IMR-90 (cell line): Measurements from ENCODE around the gene EXOC1L. TPM values are rescaled to one million over a fixed set of nuclear protein-coding genes. Genes with fewer than 3 reads are reported as not detected.

Experiments used
- ATAC-seq: fragments of 200-7000 bp; cut with Tn5 transposase; 2 replicates; pipeline ENCODE4 v1.9.1; 2020; ENCODE audit warnings: low read depth, mild to moderate bottlenecking, moderate library complexity
- BruUV-seq: library from RNA; stranded (reverse); fragments of 400-500 nt; replicated peaks from 2 replicates; lab custom pipeline; 2021; lab: Mats Ljungman, UMichigan
- CTCF ChIA-PET: fragments of 300-600 bp; formaldehyde crosslinking; extraction: SDS; loops from one replicate; lab custom pipeline; 2021; ENCODE audit warnings: antibody characterized with exemption; lab: Yijun Ruan, JAX
- POLR2A ChIA-PET: fragments of 300-600 bp; sonication (Branson Sonifier 250); formaldehyde crosslinking; loops from one replicate; lab custom pipeline; 2022; ENCODE audit warnings: antibody characterized with exemption; ENCODE audit not compliant: unreplicated experiment; lab: Charles Lee
- DNase-seq: peaks from one replicate; pipeline ENCODE4 v3.0.0; 2013
- H2AFZ ChIP-seq: replicated peaks from 2 replicates; pipeline ENCODE3; 2013; ENCODE audit warnings: low read length, mild to moderate bottlenecking; ENCODE audit not compliant: poor library complexity
- H2AK5ac ChIP-seq: 2 replicates; pipeline ENCODE4 v1.6.1; 2013; ENCODE audit warnings: low read depth, low read length, inconsistent platforms
- H2AK9ac ChIP-seq: replicated peaks from 2 replicates; pipeline ENCODE3; 2013; ENCODE audit warnings: mild to moderate bottlenecking, low read depth, low read length, moderate library complexity; ENCODE audit not compliant: poor library complexity
- H2BK120ac ChIP-seq: 2 replicates; pipeline ENCODE4 v1.6.1; 2013; ENCODE audit warnings: low read depth, low read length, inconsistent platforms
- H2BK15ac ChIP-seq: 3 replicates; pipeline ENCODE4 v1.6.1; 2013; ENCODE audit warnings: low read depth, low read length, inconsistent platforms
- H2BK20ac ChIP-seq: 2 replicates; pipeline ENCODE4 v1.6.1; 2013; ENCODE audit warnings: low read depth, mild to moderate bottlenecking, inconsistent platforms, low read length, moderate library complexity
- H2BK5ac ChIP-seq: 2 replicates; pipeline ENCODE4 v1.6.1; 2013; ENCODE audit warnings: mild to moderate bottlenecking, low read depth, low read length, inconsistent platforms; ENCODE audit not compliant: poor library complexity, severe bottlenecking
- H3K14ac ChIP-seq: replicated peaks from 2 replicates; pipeline ENCODE4 v1.6.1; 2013; ENCODE audit warnings: low read depth, low read length, inconsistent platforms
- H3K18ac ChIP-seq: 2 replicates; pipeline ENCODE4 v1.6.1; 2013; ENCODE audit warnings: low read depth, low read length, control low read depth
- H3K23ac ChIP-seq: 2 replicates; pipeline ENCODE4 v1.6.1; 2013; ENCODE audit warnings: low read depth, low read length, inconsistent platforms
- H3K27ac ChIP-seq: 2 replicates; pipeline ENCODE4 v1.5.1; 2013; ENCODE audit warnings: mild to moderate bottlenecking, control low read depth, low read length; ENCODE audit not compliant: insufficient read depth
- H3K27me3 ChIP-seq: 2 replicates; pipeline ENCODE4 v1.6.1; 2013; ENCODE audit warnings: low read length; ENCODE audit not compliant: control insufficient read depth, insufficient read depth
- H3K36me3 ChIP-seq: 2 replicates; pipeline ENCODE4 v1.6.1; 2013; ENCODE audit warnings: low read length, mixed read lengths; ENCODE audit not compliant: control insufficient read depth, insufficient read depth
- H3K4ac ChIP-seq: 2 replicates; pipeline ENCODE4 v1.6.1; 2013; ENCODE audit warnings: low read depth, low read length, inconsistent platforms
- H3K4me1 ChIP-seq: 2 replicates; pipeline ENCODE4 v1.6.1; 2013; ENCODE audit warnings: low read length, mixed read lengths; ENCODE audit not compliant: control insufficient read depth, insufficient read depth
- H3K4me2 ChIP-seq: 2 replicates; pipeline ENCODE4 v1.6.1; 2013; ENCODE audit warnings: low read depth, mild to moderate bottlenecking, control low read depth, low read length, moderate library complexity
- H3K4me3 ChIP-seq: 2 replicates; pipeline ENCODE4 v1.5.1; 2013; ENCODE audit warnings: low read depth, mild to moderate bottlenecking, control low read depth, low read length, moderate library complexity; ENCODE audit not compliant: insufficient read depth
- H3K56ac ChIP-seq: 2 replicates; pipeline ENCODE4 v1.6.1; 2013; ENCODE audit warnings: low read length, inconsistent platforms; ENCODE audit not compliant: insufficient read depth; ENCODE audit errors: extremely low read depth
- H3K79me1 ChIP-seq, 2 experiments: 2 replicates each; pipeline ENCODE4 v1.6.1; 2013; ENCODE audit warnings: low read length in 2 of 2, inconsistent platforms in 1 of 2, low read depth in 1 of 2
- H3K9ac ChIP-seq: 2 replicates; pipeline ENCODE4 v1.6.1; 2013; ENCODE audit warnings: low read depth, low read length, control low read depth
- H3K9me1 ChIP-seq: 2 replicates; pipeline ENCODE4 v1.6.1; 2013; ENCODE audit warnings: low read length, inconsistent platforms; ENCODE audit not compliant: insufficient read depth
- H3K9me3 ChIP-seq: 2 replicates; pipeline ENCODE4 v1.6.1; 2013; ENCODE audit warnings: low read length; ENCODE audit not compliant: control insufficient read depth, insufficient read depth
- H4K20me1 ChIP-seq: 2 replicates; pipeline ENCODE4 v1.6.1; 2013; ENCODE audit warnings: low read length, inconsistent platforms; ENCODE audit not compliant: insufficient read depth
- H4K5ac ChIP-seq: 2 replicates; pipeline ENCODE4 v1.6.1; 2013; ENCODE audit warnings: mild to moderate bottlenecking, low read depth, low read length, control low read depth
- H4K8ac ChIP-seq, 2 experiments: 2 replicates each; pipeline ENCODE4 v1.6.1; 2013; ENCODE audit warnings: low read depth in 2 of 2, low read length in 2 of 2, control low read depth in 1 of 2, inconsistent platforms in 1 of 2
- H4K91ac ChIP-seq: 2 replicates; pipeline ENCODE4 v1.6.1; 2013; ENCODE audit warnings: low read depth, low read length, inconsistent platforms; ENCODE audit not compliant: insufficient read depth
- CEBPB ChIP-seq: IDR thresholded peaks from 2 replicates; pipeline ENCODE4 v1.6.1; 2012; ENCODE audit warnings: low read depth, low read length, improper control_type of control experiment
- CHD1 ChIP-seq: IDR thresholded peaks from 2 replicates; pipeline ENCODE4 v1.6.1; 2012; ENCODE audit warnings: low read depth, low read length, improper control_type of control experiment
- CTCF ChIP-seq: conservative IDR thresholded peaks from 2 replicates; pipeline ENCODE4 v1.5.1; 2012; ENCODE audit warnings: mild to moderate bottlenecking, low read depth, low read length, improper control_type of control experiment
- ELK1 ChIP-seq: fragments of 150-350 bp; IDR thresholded peaks from 2 replicates; pipeline ENCODE4 v1.6.1; 2016; ENCODE audit warnings: low read depth, mild to moderate bottlenecking, low read length, moderate library complexity, borderline replicate concordance
- MAZ ChIP-seq: IDR thresholded peaks from 2 replicates; pipeline ENCODE4 v1.6.1; 2012; ENCODE audit warnings: low read depth, mild to moderate bottlenecking, low read length, improper control_type of control experiment, moderate library complexity, borderline replicate concordance
- MXI1 ChIP-seq: IDR thresholded peaks from 2 replicates; pipeline ENCODE4 v1.6.1; 2012; ENCODE audit warnings: low read depth, mild to moderate bottlenecking, low read length, moderate library complexity, borderline replicate concordance
- NFE2L2 ChIP-seq: fragments of 150-350 bp; IDR thresholded peaks from 2 replicates; pipeline ENCODE4 v1.6.1; 2016; ENCODE audit warnings: low read depth, mild to moderate bottlenecking, low read length
- POLR2A ChIP-seq: IDR thresholded peaks from 2 replicates; pipeline ENCODE4 v1.6.1; 2012; ENCODE audit warnings: mild to moderate bottlenecking, low read depth, low read length
- RAD21 ChIP-seq: IDR thresholded peaks from 2 replicates; pipeline ENCODE4 v1.6.1; 2012; ENCODE audit warnings: low read length, improper control_type of control experiment
- RCOR1 ChIP-seq: IDR thresholded peaks from 2 replicates; pipeline ENCODE4 v1.6.1; 2012; ENCODE audit warnings: mild to moderate bottlenecking, low read length, improper control_type of control experiment; ENCODE audit not compliant: insufficient replicate concordance
- RFX5 ChIP-seq: IDR thresholded peaks from 2 replicates; pipeline ENCODE4 v1.8.0; 2012; ENCODE audit warnings: low read depth, mild to moderate bottlenecking, low read length, moderate library complexity
- WGBS, 2 experiments: methylation state at CpG; one replicate each; pipeline versions ENCODE4 v1.1.5 to v1.1.7; 2013; ENCODE audit warnings: missing lambda C conversion rate in 2 of 2; ENCODE audit not compliant: insufficient read length in 1 of 2; ENCODE audit errors: extremely low coverage in 2 of 2; 5-methylcytosine and 5-hydroxymethylcytosine counted together
- dilution Hi-C: fragments of 300-500 bp; cut with HindIII; formaldehyde crosslinking; loops from one replicate; pipeline ENCODE4 v1.14.3; 2018; ENCODE audit warnings: low sequenced_read_pairs; ENCODE audit not compliant: unreplicated experiment
- in situ Hi-C: fragments of 300-500 bp; cut with MboI; formaldehyde crosslinking; loops from 3 replicates; pipeline ENCODE4 v1.14.3; 2019; ENCODE audit warnings: low sequenced_read_pairs, inconsistent platforms, mixed read lengths
- intact Hi-C: fragments of 100-400 bp; cut with micrococcal nuclease; formaldehyde crosslinking; loops from 2 replicates; pipeline ENCODE4 v1.10.0; 2022
- polyA plus RNA-seq, 3 experiments: library from polyadenylated mRNA; depleted of rRNA; stranded (reverse); fragments of >200 nt; gene quantifications; 2 replicates each; pipeline ENCODE4 v1.2.3, GENCODE V29; 2012; ENCODE audit warnings: low replicate concordance in 1 of 3
- total RNA-seq: library from RNA; depleted of rRNA; stranded (reverse); fragments of >200 nt; gene quantifications from 2 replicates; pipeline ENCODE4 v1.2.3, GENCODE V29; 2012

EXOC1L gene
- total and polyA plus RNA-seq, 2 of the 4 experiments (the other 2 are of a cell fraction) = not detected

- Histone ChIP-seq H3K9ac (no peak overlapping the region), H3K23ac (no peak overlapping the region), H2AK9ac (no peak overlapping the region), H3K36me3 (no peaks in the 10 kb centered on the region), H2BK20ac (no peak overlapping the region), H3K9me1 (no peaks in the 10 kb centered on the region), H3K9me3 (no peaks in the 10 kb centered on the region), H3K4me3 (no peak overlapping the region), H4K5ac (no peak overlapping the region), H3K56ac (no peak overlapping the region), H4K91ac (no peak overlapping the region), H2BK15ac (no peak overlapping the region), H3K79me1 (no peaks in the 10 kb centered on the region), H2BK120ac (no peak overlapping the region), H2BK5ac (no peak overlapping the region), H3K27me3 (peaks cover 23% of the 10 kb centered on the region), H3K18ac (no peak overlapping the region), H4K8ac (no peak overlapping the region), H3K14ac (no peak overlapping the region), H3K4ac (no peak overlapping the region), H4K20me1 (no peaks in the 10 kb centered on the region), H2AK5ac (no peak overlapping the region), H3K4me1 (no peaks in the 10 kb centered on the region; the same call in 1 of the 2 replicates), H3K4me2 (no peak overlapping the region), H3K27ac (no peak overlapping the region), H2AFZ (no peak overlapping the region)
- dilution Hi-C loops (no loop called here), in situ Hi-C loops (no loop called here), intact Hi-C loops (no loop called here)
- CTCF ChIA-PET = no interaction called here
- BruUV-seq = no TSS peak
- TF ChIP-seq CHD1 (no peak), RFX5 (no peak), ELK1 (no peak), RAD21 (no peak), NFE2L2 (no peak), CTCF (no peak), RCOR1 (no peak), CEBPB (no peak), POLR2A (no peak), MAZ (no peak), MXI1 (no peak)
- no CpG with 5 or more reads among the region's 1 CpG for WGBS, 2 experiments
- POLR2A ChIA-PET = no interaction called here
- ATAC-seq = no peak
- DNase-seq = no peak
Observed at GRCh38 chr4:55795341-55795740, 24.2 kb upstream of the EXOC1L start.
